Rectal smooth muscle tissue (tissue), 1 donor: ENCODE data around the gene ATP10D.

Experiments used
- H3K27ac ChIP-seq: one replicate; pipeline ENCODE4 v1.7.0; 2013; ENCODE audit warnings: low read depth, low read length, inconsistent platforms
- H3K27me3 ChIP-seq: one replicate; pipeline ENCODE4 v1.7.0; 2013; ENCODE audit warnings: low read length; ENCODE audit not compliant: control insufficient read depth, insufficient read depth
- H3K36me3 ChIP-seq: one replicate; pipeline ENCODE4 v1.7.0; 2013; ENCODE audit warnings: low read length; ENCODE audit not compliant: control insufficient read depth, insufficient read depth
- H3K4me1 ChIP-seq: one replicate; pipeline ENCODE4 v1.7.0; 2013; ENCODE audit warnings: low read length; ENCODE audit not compliant: control insufficient read depth, insufficient read depth
- H3K4me3 ChIP-seq: one replicate; pipeline ENCODE4 v1.7.0; 2013; ENCODE audit warnings: low read length
- H3K9ac ChIP-seq: one replicate; pipeline ENCODE4 v1.7.0; 2013; ENCODE audit warnings: low read length

ATP10D gene

DNA sequence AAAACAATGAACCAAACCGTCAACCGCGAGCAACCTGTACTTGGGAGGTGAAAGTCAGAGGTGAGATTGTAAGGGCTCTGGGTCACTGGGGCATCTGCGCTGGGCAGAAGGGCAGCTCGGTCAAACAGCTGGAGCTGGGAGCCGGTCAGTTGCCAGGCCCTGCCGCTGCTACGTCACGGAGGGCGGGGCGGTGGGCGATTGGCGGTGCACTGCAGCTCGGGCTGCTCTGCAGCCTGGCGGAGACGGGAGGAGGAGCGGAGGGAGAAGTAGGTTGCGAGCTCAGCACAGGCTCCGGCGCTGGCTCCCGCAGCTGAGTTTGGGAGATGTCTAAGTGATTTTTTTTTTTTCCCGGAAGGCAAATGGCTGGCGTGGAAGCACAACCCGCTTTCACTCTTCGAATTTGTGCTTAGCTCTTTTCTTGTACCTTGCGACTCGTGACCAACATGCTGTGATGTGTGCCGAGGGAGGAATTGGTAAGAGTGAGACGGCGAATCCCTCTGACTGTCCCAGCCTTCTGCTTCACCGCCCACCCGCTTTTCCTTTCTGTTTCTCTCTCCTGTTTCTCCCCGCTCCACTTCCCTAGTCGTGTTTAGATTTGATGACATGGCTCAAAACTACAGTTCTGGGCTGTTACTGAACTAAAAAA lies at the start of gene ATP10D:
Gene ATP10D, plus strand, starts transcription at position 229 of the 646 bp plus-strand sequence. CDS start 27,266 bp downstream, outside the sequence.
- Histone ChIP-seq H3K9ac (peak within 1 kb of the TSS; percentile 76), H3K4me1 (peaks cover 4% of the 10 kb centered on the region), H3K4me3 (peak within 1 kb of the TSS; percentile 87), H3K36me3 (no peaks in the 10 kb centered on the region), H3K27ac (peak within 1 kb of the TSS; percentile 89), H3K27me3 (no peaks in the 10 kb centered on the region)

GRCh38 chr4:47442980-47443379 lies 42.1 kb upstream of the ATP10D start:
- Histone ChIP-seq H3K27ac (no peak overlapping the region), H3K4me3 (no peak overlapping the region), H3K4me1 (no peaks in the 10 kb centered on the region), H3K27me3 (no peaks in the 10 kb centered on the region), H3K9ac (no peak overlapping the region), H3K36me3 (no peaks in the 10 kb centered on the region)

GRCh38 chr4:47444031-47444430 lies 41.0 kb upstream of the ATP10D start:
- no peak overlapping the region for H3K27ac ChIP-seq
- H3K4me1 ChIP-seq = no peaks in the 10 kb centered on the region
- H3K4me3 ChIP-seq = no peak overlapping the region
- no peaks in the 10 kb centered on the region for H3K27me3 ChIP-seq
- no peaks in the 10 kb centered on the region for H3K36me3 ChIP-seq
- no peak overlapping the region for H3K9ac ChIP-seq

GRCh38 chr4:47451657-47452056 lies 33.4 kb upstream of the ATP10D start:
- Histone ChIP-seq H3K9ac (no peak overlapping the region), H3K27me3 (no peaks in the 10 kb centered on the region), H3K4me3 (no peak overlapping the region), H3K36me3 (peaks cover 5% of the 10 kb centered on the region), H3K4me1 (no peaks in the 10 kb centered on the region), H3K27ac (no peak overlapping the region)

DNA sequence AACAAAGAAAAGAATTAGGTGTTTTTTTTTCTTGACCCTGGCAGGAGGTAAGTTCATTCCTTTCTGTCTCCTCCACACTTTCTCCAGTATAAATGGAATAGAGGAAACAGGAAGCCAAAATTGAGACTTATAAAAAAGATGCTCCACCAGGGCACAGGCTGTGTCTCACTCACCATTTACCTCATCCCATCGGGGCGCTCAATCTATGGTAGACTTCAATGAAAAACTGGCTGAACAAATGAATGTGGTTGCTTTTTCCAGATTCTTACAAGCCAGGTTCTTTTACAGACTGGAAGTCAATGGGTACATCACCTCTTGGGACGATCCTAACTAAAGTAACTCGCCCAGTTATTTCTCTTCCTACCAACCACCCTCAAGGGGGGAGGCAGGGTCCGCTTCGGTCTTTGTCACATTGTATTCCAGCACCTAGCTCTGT lies 22.3 kb upstream of the ATP10D start:
- no peaks in the 10 kb centered on the region for H3K27me3 ChIP-seq
- peak overlapping the region; percentile 78 for H3K27ac ChIP-seq
- peaks cover 3% of the 10 kb centered on the region for H3K4me1 ChIP-seq
- peak overlapping the region; percentile 88 for H3K4me3 ChIP-seq
- no peaks in the 10 kb centered on the region for H3K36me3 ChIP-seq
- H3K9ac ChIP-seq = peak overlapping the region; percentile 20

DNA sequence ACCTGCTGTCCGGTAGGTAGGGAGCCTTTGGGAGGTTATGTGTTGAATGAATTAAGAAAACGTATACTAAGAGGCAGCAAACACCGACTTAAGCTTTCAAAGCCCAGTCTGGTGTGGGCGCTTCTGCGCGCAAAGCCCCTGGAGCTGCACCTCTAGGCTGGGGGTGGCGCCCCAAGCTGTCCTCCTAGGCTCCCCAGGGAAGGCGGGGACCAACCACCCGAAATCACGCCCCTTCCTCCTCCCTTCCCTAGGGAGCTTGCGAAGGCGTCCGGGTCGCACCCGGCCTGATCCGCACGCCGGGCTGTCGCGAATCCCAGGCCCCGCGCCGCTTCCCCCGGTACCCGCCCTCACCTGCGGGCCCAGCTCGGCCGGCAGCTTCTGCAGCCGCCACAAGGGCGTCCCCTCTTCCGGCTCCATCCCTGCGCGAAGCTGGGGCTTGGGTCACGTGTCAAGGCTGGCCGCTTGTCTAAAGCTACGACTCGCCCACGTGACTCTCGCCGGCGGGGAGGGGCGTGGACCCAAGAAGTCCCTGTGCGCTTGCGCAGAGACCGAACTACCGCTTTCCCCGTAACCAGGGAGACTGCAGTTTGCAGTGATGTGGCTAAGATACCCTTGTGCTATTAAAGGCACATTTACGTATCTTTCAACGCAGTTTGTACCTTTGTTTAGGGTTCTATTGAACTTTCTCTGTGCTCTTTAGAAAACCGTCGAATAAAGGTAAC lies 21.7 kb upstream of the ATP10D start, which contains the start of gene COMMD8:
Gene COMMD8, minus strand, starts transcription at position 468 of the 722 bp plus-strand sequence. Its CDS starts 51 bp downstream, at position 417.
- H3K27ac ChIP-seq = peak within 1 kb of the TSS; percentile 78
- H3K4me1 ChIP-seq = peaks cover 3% of the 10 kb centered on the region
- H3K36me3 ChIP-seq = no peaks in the 10 kb centered on the region
- peak within 1 kb of the TSS; percentile 20 for H3K9ac ChIP-seq
- no peaks in the 10 kb centered on the region for H3K27me3 ChIP-seq
- peak within 1 kb of the TSS; percentile 88 for H3K4me3 ChIP-seq

DNA sequence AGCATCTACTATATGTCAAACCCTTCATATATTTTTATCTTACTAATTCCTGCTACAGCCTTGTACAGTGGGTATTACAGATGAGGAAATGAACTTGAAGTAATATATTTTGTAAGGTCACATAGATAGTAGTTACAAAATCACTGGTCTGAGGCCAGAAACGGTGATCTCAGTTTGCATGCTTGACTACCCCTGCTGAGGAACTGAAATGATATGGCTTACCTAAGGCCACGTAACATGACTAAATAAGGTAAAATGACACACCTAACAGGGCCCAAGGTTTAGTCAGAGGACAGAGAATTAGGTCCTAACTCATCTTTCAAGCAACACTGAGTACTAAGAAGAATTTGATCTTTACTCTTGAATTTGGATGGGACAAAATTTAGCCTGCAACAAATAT lies 20.1 kb upstream of the ATP10D start:
- no peak overlapping the region for H3K9ac ChIP-seq
- no peak overlapping the region for H3K27ac ChIP-seq
- H3K4me1 ChIP-seq = peaks cover 3% of the 10 kb centered on the region
- H3K36me3 ChIP-seq = no peaks in the 10 kb centered on the region
- H3K27me3 ChIP-seq = no peaks in the 10 kb centered on the region
- H3K4me3 ChIP-seq = no peak overlapping the region

DNA sequence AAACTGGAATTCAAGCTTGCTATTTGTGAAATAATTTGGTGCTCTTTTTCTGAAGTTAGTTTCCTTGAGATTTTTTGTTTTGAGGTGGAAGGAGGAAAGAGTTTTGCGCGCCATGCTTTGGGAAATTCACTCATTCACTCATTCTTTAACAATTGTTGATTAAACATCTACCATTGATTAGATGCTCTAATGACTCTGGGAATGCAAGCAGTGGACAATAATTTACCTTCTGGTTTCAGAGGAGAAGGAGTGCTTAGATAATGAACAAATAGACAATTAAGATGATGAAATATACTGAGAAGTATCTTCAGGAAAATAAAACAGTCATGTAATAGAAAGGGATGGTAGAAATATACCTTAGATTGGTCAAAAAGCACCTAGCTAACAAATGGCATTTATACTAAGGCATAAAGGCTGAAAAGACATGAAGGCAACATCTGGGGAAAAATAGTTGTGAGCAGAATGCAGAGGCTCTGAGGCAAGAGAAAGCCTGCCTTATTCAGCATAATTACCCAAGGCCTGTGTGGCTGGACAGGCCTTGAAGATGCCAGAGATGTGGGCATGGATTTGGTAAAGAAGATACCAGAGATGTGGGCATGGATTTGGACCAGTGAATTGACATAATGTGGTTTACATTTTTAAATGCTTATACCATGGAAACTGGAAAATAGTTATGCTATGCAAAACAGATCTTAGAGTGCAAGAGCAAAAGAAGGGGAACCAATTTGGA lies 18.9 kb upstream of the ATP10D start:
- Histone ChIP-seq H3K36me3 (no peaks in the 10 kb centered on the region), H3K4me1 (peaks cover 3% of the 10 kb centered on the region), H3K9ac (no peak overlapping the region)

DNA sequence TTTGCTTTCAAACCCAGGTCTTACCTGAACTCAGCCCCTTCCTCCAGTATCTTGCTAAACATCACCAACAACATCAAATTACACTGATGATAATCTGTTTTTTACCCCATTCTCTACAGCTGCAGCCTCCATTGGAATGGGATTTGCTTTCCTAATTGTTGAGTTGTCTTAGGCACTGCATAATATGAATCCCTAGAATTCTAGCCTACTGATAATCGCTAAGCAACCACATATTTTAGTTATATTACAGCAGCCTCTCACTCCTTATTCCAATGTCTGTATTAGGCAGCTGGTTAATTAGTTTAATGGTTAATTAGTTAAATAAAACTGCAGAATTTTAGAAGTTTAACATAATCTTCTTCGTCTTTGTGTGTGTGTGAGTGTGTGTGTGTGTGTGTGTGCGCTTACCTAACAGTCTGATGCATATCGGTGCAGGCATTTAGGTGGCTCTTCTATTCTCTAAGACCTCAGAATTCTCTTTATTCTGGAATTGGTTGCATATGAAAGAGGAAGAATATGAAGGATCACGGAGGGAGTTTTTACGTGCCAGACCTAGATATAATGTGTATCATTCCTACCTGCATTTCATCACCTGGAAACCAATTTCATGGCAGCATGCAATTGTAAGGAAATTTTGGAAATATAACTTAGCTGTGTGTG lies 16.2 kb upstream of the ATP10D start:
- no peak overlapping the region for H3K4me3 ChIP-seq
- peaks cover 2% of the 10 kb centered on the region for H3K4me1 ChIP-seq
- H3K9ac ChIP-seq = no peak overlapping the region
- H3K27me3 ChIP-seq = no peaks in the 10 kb centered on the region
- no peaks in the 10 kb centered on the region for H3K36me3 ChIP-seq
- H3K27ac ChIP-seq = no peak overlapping the region

More for the DNA sequence above, 18.9 kb upstream of the ATP10D start:
- no peak overlapping the region for H3K4me3 ChIP-seq
- no peaks in the 10 kb centered on the region for H3K27me3 ChIP-seq
- no peak overlapping the region for H3K27ac ChIP-seq

DNA sequence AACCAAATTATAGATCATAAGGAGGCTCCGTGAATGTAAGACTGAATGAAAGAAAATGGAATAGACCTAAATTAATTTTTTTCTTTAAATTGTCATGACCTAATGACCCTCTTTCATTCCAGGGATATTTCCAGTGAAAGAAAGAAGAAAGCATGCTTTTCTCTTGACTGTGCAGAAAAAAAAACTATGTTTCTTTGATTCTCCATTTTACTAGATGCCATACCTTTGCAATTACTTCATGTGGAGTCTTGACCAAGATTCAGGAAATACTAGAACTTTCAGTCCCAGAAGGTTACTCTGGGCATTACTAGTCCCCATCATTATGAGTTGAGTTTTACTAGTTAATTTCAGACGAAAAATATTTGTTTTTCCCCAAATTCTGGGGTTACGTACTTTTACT lies 15.1 kb upstream of the ATP10D start:
- no peak overlapping the region for H3K27ac ChIP-seq
- no peaks in the 10 kb centered on the region for H3K4me1 ChIP-seq
- no peaks in the 10 kb centered on the region for H3K27me3 ChIP-seq
- H3K36me3 ChIP-seq = no peaks in the 10 kb centered on the region
- H3K9ac ChIP-seq = no peak overlapping the region
- H3K4me3 ChIP-seq = no peak overlapping the region

GRCh38 chr4:47471064-47471463 lies 14.0 kb upstream of the ATP10D start:
- no peaks in the 10 kb centered on the region for H3K27me3 ChIP-seq
- H3K27ac ChIP-seq = no peak overlapping the region
- no peak overlapping the region for H3K9ac ChIP-seq
- no peaks in the 10 kb centered on the region for H3K36me3 ChIP-seq
- no peak overlapping the region for H3K4me3 ChIP-seq
- no peaks in the 10 kb centered on the region for H3K4me1 ChIP-seq

GRCh38 chr4:47471591-47471990 lies 13.5 kb upstream of the ATP10D start:
- Histone ChIP-seq H3K9ac (no peak overlapping the region), H3K4me3 (no peak overlapping the region), H3K27me3 (no peaks in the 10 kb centered on the region), H3K36me3 (no peaks in the 10 kb centered on the region), H3K4me1 (no peaks in the 10 kb centered on the region), H3K27ac (no peak overlapping the region)
